Stimulated activated CD8-positive, alpha-beta memory T cell treated with anti-CD3 and anti-CD28 coated beads, Interleukin-12 subunit alpha, Interleukin-12 subunit beta, amount 100 ng/mL, for 24 hours (primary cell): ENCODE data around the gene ZNF483.
"Not testable (repeated sequence)": the region's sequence is repeated elsewhere in the genome, so short reads cannot be mapped to it uniquely, and the experiment has no call there.

ENCODE experiments used
- DNase-seq: peaks from one replicate; pipeline ENCODE4 v3.0.0-alpha.2; 2020; ENCODE audit errors: extremely low read depth

ZNF483 gene

GRCh38 chr9:111525056-111525977 is at the start of gene ZNF483:
TSS of gene ZNF483 (plus strand) at chr9:111525179. CDS start at chr9:111527396, 2,217 bp downstream.
- peak; percentile 25 for DNase-seq

GRCh38 chr9:111475195-111475594 is 49.8 kb upstream of the ZNF483 start:
- no peak for DNase-seq

GRCh38 chr9:111477677-111478076 is 47.3 kb upstream of the ZNF483 start:
- DNase-seq = no peak

GRCh38 chr9:111481885-111482636 is 42.9 kb upstream of the ZNF483 start:
- DNase-seq = no peak

GRCh38 chr9:111482694-111483438 is 42.1 kb upstream of the ZNF483 start:
- DNase-seq = peak; percentile 31

GRCh38 chr9:111483439-111483857 is 41.5 kb upstream of the ZNF483 start:
- DNase-seq = peak; percentile 20

- peak; percentile 36 for DNase-seq
Observed at GRCh38 chr9:111483858-111484571, 41.0 kb upstream of the ZNF483 start, which contains the start of gene ECPAS. TSS of gene ECPAS (minus strand) at chr9:111484383. CDS start at chr9:111472918, 11,465 bp downstream.

- DNase-seq = no peak
Observed at GRCh38 chr9:111484572-111484894, 40.4 kb upstream of the ZNF483 start.

- not testable (repeated sequence) for DNase-seq
Observed at GRCh38 chr9:111497196-111497595, 27.8 kb upstream of the ZNF483 start.

- DNase-seq = no peak
Observed at GRCh38 chr9:111501005-111501562, 23.9 kb upstream of the ZNF483 start.

GRCh38 chr9:111501648-111502047 is 23.3 kb upstream of the ZNF483 start:
- DNase-seq = no peak

GRCh38 chr9:111502506-111502905 is 22.5 kb upstream of the ZNF483 start:
- DNase-seq = no peak

- not testable (repeated sequence) for DNase-seq
Observed at GRCh38 chr9:111511581-111511980, 13.4 kb upstream of the ZNF483 start.

- no peak for DNase-seq
Observed at GRCh38 chr9:111514967-111515366, 10.0 kb upstream of the ZNF483 start.

- DNase-seq = no peak
Observed at GRCh38 chr9:111516061-111516465, 8.9 kb upstream of the ZNF483 start.

GRCh38 chr9:111524731-111525055 is 286 bp upstream of the ZNF483 start:
- no peak for DNase-seq

- no peak for DNase-seq
Observed at GRCh38 chr9:111527347-111527746, 2.4 kb downstream of the ZNF483 start.

- DNase-seq = no peak
Observed at GRCh38 chr9:111529787-111530186, 4.8 kb downstream of the ZNF483 start.

- DNase-seq = no peak
Observed at GRCh38 chr9:111531716-111532115, 6.7 kb downstream of the ZNF483 start.

GRCh38 chr9:111533099-111533790 is 8.3 kb downstream of the ZNF483 start:
- DNase-seq = no peak
